ENCODE measurements around the gene CAP1. TPM values are rescaled to one million over a fixed set of nuclear protein-coding genes. Genes with fewer than 3 reads are reported as not detected.
A peak's percentile ranks its signal among the peaks of the same experiment; 100 is the strongest.

The CAP1 gene
- total and polyA plus RNA-seq, 2 donors (not counting 3 experiments of a cell fraction or from before 2014, with no cell fraction given): 191 to 427 TPM

- Histone ChIP-seq H3K4me2 (ENCODE audit: insufficient read depth, low read length) (peak overlapping the region; percentile 84), H2AFZ (ENCODE audit: low read depth, low read length) (no peak overlapping the region), H3K9ac (replicated peaks; ENCODE audit: extremely low read depth, insufficient read depth, low read length) (no peak overlapping the region), H3K4me1 (ENCODE audit: control insufficient read depth, extremely low read depth, insufficient read depth, low read length) (peaks cover 48% of the 10 kb centered on the region), H3K27ac (ENCODE audit: insufficient read depth, low read depth, low read length) (no peak overlapping the region), H3K4me3 (replicated peaks in 1 of 3; ENCODE audit: insufficient read depth in 1 of 3, low read depth in 1 of 3, low read length in 3 of 3) (no peak overlapping the region), H3K36me3 (ENCODE audit: control insufficient read depth in 2 of 2, extremely low read depth in 1 of 2, insufficient read depth in 2 of 2, low read length in 2 of 2) (peaks cover 4 to 16% of the 10 kb centered on the region in 2 experiments), H4K20me1 (replicated peaks; ENCODE audit: control insufficient read depth, extremely low read depth, insufficient read depth, low read length) (peaks cover 5% of the 10 kb centered on the region), H3K9me1 (replicated peaks; ENCODE audit: control insufficient read depth, extremely low read depth, insufficient read depth, low read length) (no peaks in the 10 kb centered on the region), H3K27me3 (ENCODE audit: control insufficient read depth in 2 of 2, insufficient read depth in 2 of 2, low read length in 2 of 2) (no peaks in the 10 kb centered on the region), H3K9me3 (replicated peaks; ENCODE audit: control insufficient read depth, insufficient read depth, low read length) (no peaks in the 10 kb centered on the region), H3K79me2 (ENCODE audit: control insufficient read depth, insufficient read depth, low read length) (peaks cover 84% of the 10 kb centered on the region)
- POLR2A ChIA-PET: interaction anchor here (0.5 kb wide), 1 partner anchor 174 kb away, joined by 4 read pairs; no protein-coding TSS in a partner anchor
- intact Hi-C loops (cut with micrococcal nuclease): no loop called here
- FAIRE-seq: no peak
- peak; percentile 31 for DNase-seq (ENCODE audit: low read depth, low spot score)
- TF ChIP-seq EZH2 (IDR thresholded peaks at IDR 0.05; ENCODE audit: borderline replicate concordance, low read depth, low read length, severe bottlenecking) (no peak), GATA2 (IDR thresholded peaks at IDR 0.05; ENCODE audit: insufficient read depth, insufficient read length, low read depth, low read length) (peak; percentile 43), FOS (IDR thresholded peaks at IDR 0.05; ENCODE audit: borderline replicate concordance, insufficient read depth, low read length) (no peak), POLR2AphosphoS5 (IDR thresholded peaks at IDR 0.05; ENCODE audit: insufficient read depth, low read depth, low read length) (no peak), CTCF (IDR thresholded peaks at IDR 0.05; ENCODE audit: extremely low read depth in 1 of 2, insufficient read depth in 1 of 2, low read depth in 1 of 2, low read length in 2 of 2) (no peak), POLR2A (IDR thresholded peaks at IDR 0.05; ENCODE audit: low read depth, low read length) (no peak)
- dilution Hi-C loops (cut with MboI; ENCODE audit: extremely low pct_ligation_motif_present, low sequenced_read_pairs): no loop called here
- CTCF ChIA-PET: interaction anchor here (0.6 to 2.2 kb wide), 6 partner anchors 15 to 347 kb away, joined by 3 to 9 read pairs (median 4); no protein-coding TSS in a partner anchor
- BruUV-seq (replicated peaks): no TSS peak
These were observed 16.9 kb downstream of the CAP1 start for GRCh38 chr1:40057310-40058030.
